Embryonic facial prominence (tissue), 1 donor: Measurements from ENCODE around the gene CREM.

Experiments used
- DNase-seq: peaks from one replicate; pipeline ENCODE4 v3.0.0-alpha.2; 2016; ENCODE audit errors: extremely low spot score

Gene CREM

GRCh38 chr10:35219891-35220890 is 93.5 kb downstream of the CREM start:
- DNase-seq, result no peak

GRCh38 chr10:35223016-35223415 is 96.4 kb downstream of the CREM start:
- DNase-seq, result no peak

- DNase-seq, result no peak
Observed at GRCh38 chr10:35224045-35224740, 97.5 kb downstream of the CREM start.

- DNase-seq, result no peak
Observed at GRCh38 chr10:35225204-35225603, 98.6 kb downstream of the CREM start.

- no peak for DNase-seq
Observed at GRCh38 chr10:35226507-35226906, 99.9 kb downstream of the CREM start.

- DNase-seq, result no peak
Observed at GRCh38 chr10:35228058-35228457, 101.4 kb downstream of the CREM start.

GRCh38 chr10:35231646-35232045 is 105.0 kb downstream of the CREM start:
- DNase-seq, result no peak

GRCh38 chr10:35232527-35232926 is 105.9 kb downstream of the CREM start:
- DNase-seq, result no peak

- no peak for DNase-seq
Observed at GRCh38 chr10:35234073-35234472, 107.4 kb downstream of the CREM start.

- no peak for DNase-seq
Observed at GRCh38 chr10:35236739-35237138, 110.1 kb downstream of the CREM start.

- no peak for DNase-seq
Observed at GRCh38 chr10:35237766-35238512, 111.3 kb downstream of the CREM start.

GRCh38 chr10:35244549-35244948 is 117.9 kb downstream of the CREM start:
- no peak for DNase-seq

GRCh38 chr10:35246770-35247343 is 120.2 kb downstream of the CREM start:
- no peak for DNase-seq

- DNase-seq, result no peak
Observed at GRCh38 chr10:35251373-35252100, 124.9 kb downstream of the CREM start.

GRCh38 chr10:35257057-35257983 is 130.7 kb downstream of the CREM start:
- DNase-seq, result no peak

- DNase-seq, result no peak
Observed at GRCh38 chr10:35259769-35260397, 133.2 kb downstream of the CREM start.

GRCh38 chr10:35262436-35262835 is 135.8 kb downstream of the CREM start:
- no peak for DNase-seq
